GM10266 (cell line): ENCODE results near the gene CACNG6.

Experiments used
- DNase-seq: peaks from one replicate; pipeline ENCODE4 v3.0.0; 2012; ENCODE audit errors: extremely low spot score
- TF ChIP-seq, protein P1 (sequence below): IDR thresholded peaks from 2 replicates; pipeline ENCODE4 v1.5.1; 2012; ENCODE audit warnings: mild to moderate bottlenecking, low read depth; ENCODE audit not compliant: control insufficient read depth, insufficient read depth; ENCODE audit errors: missing control alignments

CACNG6 gene

DNA sequence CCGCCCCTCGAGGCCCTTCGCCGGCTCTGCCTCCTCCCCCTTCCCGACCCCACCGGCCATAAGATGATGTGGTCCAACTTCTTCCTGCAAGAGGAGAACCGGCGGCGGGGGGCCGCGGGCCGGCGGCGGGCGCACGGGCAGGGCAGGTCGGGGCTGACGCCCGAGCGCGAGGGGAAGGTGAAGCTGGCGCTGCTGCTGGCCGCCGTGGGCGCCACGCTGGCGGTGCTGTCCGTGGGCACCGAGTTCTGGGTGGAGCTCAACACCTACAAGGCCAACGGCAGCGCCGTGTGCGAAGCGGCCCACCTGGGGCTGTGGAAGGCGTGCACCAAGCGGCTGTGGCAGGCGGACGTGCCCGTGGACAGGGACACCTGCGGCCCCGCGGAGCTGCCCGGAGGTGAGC lies 1.4 kb downstream of the CACNG6 start:
- DNase-seq, result no peak
- TF ChIP-seq, protein P1, sequence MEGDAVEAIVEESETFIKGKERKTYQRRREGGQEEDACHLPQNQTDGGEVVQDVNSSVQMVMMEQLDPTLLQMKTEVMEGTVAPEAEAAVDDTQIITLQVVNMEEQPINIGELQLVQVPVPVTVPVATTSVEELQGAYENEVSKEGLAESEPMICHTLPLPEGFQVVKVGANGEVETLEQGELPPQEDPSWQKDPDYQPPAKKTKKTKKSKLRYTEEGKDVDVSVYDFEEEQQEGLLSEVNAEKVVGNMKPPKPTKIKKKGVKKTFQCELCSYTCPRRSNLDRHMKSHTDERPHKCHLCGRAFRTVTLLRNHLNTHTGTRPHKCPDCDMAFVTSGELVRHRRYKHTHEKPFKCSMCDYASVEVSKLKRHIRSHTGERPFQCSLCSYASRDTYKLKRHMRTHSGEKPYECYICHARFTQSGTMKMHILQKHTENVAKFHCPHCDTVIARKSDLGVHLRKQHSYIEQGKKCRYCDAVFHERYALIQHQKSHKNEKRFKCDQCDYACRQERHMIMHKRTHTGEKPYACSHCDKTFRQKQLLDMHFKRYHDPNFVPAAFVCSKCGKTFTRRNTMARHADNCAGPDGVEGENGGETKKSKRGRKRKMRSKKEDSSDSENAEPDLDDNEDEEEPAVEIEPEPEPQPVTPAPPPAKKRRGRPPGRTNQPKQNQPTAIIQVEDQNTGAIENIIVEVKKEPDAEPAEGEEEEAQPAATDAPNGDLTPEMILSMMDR, result no peak

DNA sequence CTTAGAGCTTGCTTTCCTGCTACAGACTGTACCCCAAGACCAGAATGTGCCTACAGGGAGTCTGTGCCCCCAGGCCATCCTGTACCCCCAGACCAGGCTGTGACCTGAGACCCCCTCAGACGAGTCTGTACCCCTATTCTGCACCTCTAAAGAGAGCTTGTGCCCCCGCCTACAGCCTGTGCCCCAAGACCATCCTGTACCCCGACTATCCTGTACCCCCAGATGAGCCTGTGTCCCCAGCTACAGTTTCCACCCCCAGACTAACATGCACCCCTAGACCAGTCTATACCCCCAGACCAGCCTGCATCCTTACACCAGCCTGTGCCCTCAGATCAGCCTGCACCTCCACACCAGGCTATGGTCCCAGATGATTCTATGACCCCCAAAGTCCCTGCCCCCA lies 2.0 kb downstream of the CACNG6 start:
- TF ChIP-seq, protein P1, result no peak
- no peak for DNase-seq

DNA sequence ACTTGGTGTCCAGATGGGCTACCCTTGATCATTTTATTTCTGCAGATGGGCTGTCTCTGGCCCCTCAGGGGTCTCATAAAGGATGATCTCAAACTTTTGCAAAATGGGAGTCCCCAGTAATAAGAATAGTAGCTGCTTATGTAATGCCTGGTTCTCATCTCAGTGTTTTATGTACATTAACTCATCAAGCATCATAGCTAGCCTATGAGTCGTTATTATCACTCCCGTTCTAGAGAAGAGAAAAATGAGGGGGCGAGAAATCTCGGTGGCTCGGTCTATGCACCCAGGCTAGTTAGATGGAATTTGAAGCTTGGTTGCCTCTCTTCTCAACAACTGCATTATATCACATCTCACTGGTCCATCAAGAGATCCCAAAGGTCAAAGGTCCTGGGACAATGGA lies 3.4 kb downstream of the CACNG6 start:
- TF ChIP-seq, protein P1, result no peak
- DNase-seq, result no peak

DNA sequence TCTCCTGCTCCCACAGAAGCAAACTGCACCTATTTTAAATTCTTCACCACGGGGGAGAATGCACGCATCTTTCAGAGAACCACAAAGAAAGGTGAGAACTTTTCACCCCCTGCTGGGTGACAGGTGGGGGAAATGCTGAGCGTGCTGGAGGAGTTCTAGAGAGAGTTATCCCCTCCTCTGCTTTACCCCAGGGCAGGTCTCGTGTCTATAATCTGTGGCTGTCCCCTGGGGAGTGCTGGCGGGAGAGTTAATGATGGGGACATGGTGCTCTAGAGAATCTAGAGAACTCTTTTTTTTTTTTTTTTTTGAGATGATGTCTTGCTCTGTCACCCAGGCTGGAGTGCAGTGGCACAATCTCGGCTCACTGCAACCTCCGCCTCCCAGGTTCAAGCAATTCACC lies 6.8 kb downstream of the CACNG6 start:
- no peak for DNase-seq
- TF ChIP-seq, protein P1, result no peak

- TF ChIP-seq, protein P1, result no peak
- no peak for DNase-seq
Observed at GRCh38 chr19:53999694-54000093, 8.3 kb downstream of the CACNG6 start.

DNA sequence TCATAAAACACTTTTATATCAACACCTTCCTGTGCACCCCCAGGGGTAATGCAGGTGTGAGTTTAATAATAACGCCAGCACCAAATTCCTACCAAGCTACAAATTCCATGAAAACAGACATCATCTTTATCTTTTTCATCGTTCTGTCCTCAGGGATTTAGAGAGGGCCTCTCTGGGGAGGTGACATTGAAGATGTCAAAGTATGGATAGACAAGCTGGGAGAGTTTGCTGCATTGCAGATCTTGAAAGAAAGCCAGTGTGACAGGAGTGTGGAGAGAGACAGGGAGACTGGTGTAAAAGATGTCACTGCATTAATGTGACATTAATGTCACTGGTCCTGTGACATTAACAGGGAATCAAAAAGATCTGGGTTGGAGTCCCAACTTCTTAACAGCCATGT lies 10.1 kb downstream of the CACNG6 start:
- DNase-seq, result no peak
- TF ChIP-seq, protein P1, result no peak

- TF ChIP-seq, protein P1, result no peak
- DNase-seq, result no peak
Observed at GRCh38 chr19:54002495-54003315, 11.3 kb downstream of the CACNG6 start.
